SH-SY5Y (cell line): ENCODE results near the gene RPRD1B.

Source experiments
- GATA2 ChIP-seq: IDR thresholded peaks from 2 replicates; pipeline ENCODE4 v1.6.1; 2011; ENCODE audit warnings: mild to moderate bottlenecking, low read depth, low read length
- GATA3 ChIP-seq: IDR thresholded peaks from 2 replicates; pipeline ENCODE4 v1.6.1; 2011; ENCODE audit warnings: low read depth, mild to moderate bottlenecking, low read length, moderate library complexity

DNA sequence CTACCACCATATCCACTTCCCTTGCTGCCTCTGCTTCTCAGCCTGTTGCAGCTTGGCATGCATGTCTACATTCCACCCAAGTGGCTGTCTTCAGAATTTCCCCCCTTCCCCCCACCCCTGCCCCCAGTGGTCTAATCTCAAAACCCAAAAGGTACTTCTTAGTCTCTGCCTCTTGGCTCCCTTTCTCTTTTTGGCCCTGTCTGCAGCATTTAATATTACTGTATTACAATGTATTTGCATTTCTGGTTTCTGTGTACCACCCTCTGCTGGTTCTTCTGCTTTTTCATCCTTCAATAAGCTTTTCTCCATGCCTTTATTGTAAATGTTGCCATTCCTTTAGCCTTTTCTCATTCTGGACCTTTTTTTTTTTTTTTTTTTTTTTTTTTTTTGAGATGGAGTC lies 43.0 kb downstream of the RPRD1B start:
- TF ChIP-seq GATA2 = no peak
- no peak for TF ChIP-seq GATA3
